Stimulated activated CD8-positive, alpha-beta memory T cell treated with anti-CD3 and anti-CD28 coated beads, Interleukin-2, amount 100 ng/mL, for 48 hours (primary cell): ENCODE measurements around the gene RASSF8.

Experiments used
- DNase-seq, 2 donors: peaks; one replicate each; pipeline ENCODE4 v3.0.0-alpha.2; 2020; ENCODE audit warnings: low read depth in 2 of 2

Gene RASSF8

DNA sequence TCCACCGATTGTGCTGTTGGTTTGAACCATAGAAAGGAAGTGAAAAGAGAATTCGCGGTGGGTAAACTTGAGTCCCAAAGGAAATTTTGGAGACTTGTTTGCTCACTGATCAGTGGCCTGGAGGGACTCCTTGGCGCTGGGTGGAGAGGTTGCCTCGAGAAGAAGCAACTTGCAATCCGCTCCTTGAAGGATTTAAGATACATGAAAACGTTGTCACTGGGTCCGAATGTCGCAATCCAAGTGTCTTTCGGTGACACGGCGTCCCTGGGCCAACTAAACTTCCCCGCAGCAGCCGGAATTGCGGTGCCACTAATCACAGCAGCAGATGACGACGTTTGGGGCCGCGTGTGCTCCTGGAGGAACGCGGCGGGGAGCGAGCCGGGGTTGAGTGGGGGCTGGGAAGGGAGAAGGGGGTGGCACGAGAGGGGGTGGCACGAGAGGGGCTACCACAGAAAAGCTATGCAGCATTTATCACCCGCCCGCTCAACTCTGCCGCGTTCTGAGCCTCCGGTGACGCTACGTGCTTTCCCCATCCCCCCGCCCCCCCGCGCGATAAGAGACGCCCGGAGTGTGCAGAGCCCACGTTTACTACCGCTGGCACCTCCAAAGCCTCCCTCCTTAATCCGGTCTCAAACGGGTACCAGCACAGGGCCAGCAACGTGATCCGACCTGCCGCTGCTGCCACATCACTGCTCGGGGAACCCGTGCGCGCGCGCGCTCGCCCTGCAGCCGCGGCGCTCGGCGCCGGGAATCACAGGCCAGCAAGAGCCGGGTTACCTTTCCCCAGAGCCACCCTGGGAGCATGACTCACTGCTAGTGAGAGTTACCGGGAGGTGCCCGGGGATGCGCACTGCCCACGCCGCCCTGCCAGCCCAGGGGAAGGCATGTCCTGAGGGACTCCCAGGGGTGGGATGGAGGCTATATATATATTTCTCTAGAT, 167.2 kb downstream of the RASSF8 start:
- peak in 1 of 2 donors; percentile 24 for DNase-seq

DNA sequence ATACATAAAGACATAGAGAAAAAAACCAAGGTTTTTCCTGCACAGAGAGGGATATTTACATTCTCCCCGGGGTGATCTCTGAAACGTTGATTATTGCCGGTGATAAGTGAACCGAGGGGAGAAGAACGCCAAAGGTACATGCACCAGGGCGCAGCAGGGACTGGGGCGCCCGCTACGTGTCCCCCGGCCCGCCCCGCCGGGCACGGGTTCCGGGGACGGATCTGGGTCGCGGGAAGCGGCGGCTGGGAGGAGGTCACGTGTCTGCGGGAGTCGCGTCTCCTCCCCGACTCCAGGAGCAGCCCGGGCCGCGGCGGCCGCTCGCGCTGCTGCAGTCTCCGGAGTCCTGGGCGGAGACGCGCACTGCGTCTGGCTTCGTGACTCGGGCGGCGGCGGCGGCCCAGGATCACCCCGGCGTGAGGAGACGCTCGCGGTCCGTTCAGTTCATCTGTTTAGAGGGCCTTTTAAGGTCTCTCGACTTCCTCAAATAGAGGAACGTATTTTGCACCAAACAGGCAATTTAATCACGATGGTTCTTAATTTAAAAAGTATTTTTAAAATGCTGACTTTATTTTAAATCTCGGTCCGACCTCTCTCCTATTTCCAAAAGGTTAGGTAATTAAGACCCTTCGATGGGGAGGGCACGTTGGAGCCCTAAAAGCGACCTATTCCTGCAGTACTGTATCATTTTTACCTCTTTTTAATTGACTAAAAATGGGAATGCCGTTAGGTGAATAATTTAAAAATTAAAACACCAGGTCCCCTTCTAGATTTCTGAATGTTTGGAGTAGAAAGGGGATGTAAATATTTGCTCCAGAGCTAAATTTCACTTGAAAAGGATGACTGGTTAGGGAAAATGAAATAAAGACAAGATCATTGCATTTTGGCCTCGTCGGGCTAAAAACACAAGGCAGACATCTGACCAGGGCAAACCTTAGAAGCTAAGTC, 168.1 kb downstream of the RASSF8 start:
- DNase-seq = peak in 1 of 2 donors; percentile 32

DNA sequence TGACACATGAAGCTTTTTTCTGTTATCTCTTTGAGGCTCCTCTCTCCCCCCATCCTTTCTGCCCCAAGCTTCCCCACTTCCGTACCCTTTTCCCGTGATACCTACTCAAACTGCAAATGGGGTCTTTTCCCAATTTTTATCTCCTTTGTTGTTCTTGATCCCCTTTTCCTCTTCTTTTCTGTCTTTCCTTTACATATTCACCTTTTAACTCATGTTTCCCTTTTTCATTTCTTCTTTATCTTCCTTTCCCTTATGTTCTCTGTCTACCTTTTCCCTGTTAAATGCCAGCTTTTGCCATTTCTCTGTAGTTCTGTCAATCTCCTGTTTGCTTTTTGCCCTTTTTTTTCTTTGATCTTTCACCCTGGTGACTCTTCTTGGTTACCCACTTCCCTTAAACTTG, 168.9 kb downstream of the RASSF8 start:
- no peak for DNase-seq

DNA sequence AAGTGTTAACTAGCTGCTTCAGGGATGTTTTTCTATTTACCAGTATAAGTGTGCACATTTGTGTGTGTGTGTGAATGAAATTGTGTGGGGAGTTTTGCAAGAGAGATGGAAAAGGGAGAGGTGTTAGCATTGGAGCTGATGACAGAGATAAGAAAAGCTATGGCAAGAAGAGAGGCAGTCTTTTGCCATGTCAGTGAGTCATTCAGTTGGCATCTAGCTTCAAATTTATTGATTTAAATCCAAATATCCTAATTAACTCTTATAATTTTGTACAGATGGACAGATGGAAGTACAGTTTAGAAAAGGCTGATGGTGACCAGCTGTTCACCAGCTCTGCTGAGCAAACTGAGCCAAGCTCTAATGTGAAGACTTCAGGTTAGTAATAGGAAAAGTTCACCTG, 169.7 kb downstream of the RASSF8 start:
- DNase-seq = no peak
